ENCODE data around the gene PTH1R. TPM values are rescaled to one million over a fixed set of nuclear protein-coding genes. Genes with fewer than 3 reads are reported as not detected.

The PTH1R gene
- total RNA-seq, 4 donors from 2014 or later, result 7.8 to 18.5 (median 14.5) TPM

DNA sequence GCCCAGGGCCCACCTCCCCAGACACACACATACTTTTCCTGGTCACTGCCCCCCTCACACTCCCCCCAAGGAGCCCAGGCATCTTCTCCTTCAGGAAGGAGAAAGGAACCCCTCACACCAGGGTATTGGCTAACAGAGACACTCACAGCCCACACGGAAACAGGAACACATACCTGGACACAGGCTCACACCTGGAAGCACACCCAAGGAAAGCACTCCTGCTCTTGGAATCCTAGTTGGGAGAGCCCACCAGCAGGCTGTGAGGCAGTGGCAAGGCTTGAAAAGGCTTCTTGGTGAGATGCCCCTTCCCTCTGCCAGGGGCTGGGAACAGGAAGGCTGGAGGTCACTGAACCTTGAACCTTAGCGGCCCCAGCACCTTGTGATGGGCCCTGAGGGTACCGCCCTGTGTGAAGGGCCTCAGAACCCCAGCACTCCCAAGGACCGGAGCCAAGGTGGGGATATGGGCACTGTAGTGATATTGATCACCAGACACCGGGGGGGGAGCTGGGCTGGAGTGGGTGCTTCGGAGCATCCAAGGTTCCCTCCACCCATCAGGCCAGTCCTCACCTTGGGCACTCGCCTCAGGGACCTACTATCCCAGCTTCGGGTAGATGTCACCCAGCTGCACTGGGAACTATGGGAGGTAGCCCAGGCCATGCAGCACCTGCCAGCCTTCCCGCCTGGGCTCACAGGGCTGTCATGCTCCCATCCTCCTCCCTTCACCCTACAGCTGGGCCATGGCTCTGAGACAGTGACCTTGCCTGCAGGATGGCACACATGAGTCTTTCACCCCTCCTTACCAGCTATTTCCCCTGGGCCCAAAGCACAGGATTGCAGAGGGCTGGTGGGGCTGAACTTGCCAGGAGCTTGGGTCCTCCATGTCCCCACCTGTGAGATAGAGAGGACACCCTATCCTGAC, 30.6 kb upstream of the PTH1R start:
- no peaks in the 10 kb centered on the region for H3K36me3 ChIP-seq
- peak overlapping the region in 1 of 2 donors; percentile 62 for H3K4me3 ChIP-seq
- H3K4me1 ChIP-seq, result peaks cover 0 to 24% (median 9%) of the 10 kb centered on the region in 3 donors
- peak overlapping the region in 3 of 4 donors; percentile 85 to 90 (median 85) for H3K27ac ChIP-seq
- ATAC-seq, result no peak
- no peak for TF ChIP-seq POLR2A (IDR thresholded peaks at IDR 0.05)
- TF ChIP-seq, protein P1, sequence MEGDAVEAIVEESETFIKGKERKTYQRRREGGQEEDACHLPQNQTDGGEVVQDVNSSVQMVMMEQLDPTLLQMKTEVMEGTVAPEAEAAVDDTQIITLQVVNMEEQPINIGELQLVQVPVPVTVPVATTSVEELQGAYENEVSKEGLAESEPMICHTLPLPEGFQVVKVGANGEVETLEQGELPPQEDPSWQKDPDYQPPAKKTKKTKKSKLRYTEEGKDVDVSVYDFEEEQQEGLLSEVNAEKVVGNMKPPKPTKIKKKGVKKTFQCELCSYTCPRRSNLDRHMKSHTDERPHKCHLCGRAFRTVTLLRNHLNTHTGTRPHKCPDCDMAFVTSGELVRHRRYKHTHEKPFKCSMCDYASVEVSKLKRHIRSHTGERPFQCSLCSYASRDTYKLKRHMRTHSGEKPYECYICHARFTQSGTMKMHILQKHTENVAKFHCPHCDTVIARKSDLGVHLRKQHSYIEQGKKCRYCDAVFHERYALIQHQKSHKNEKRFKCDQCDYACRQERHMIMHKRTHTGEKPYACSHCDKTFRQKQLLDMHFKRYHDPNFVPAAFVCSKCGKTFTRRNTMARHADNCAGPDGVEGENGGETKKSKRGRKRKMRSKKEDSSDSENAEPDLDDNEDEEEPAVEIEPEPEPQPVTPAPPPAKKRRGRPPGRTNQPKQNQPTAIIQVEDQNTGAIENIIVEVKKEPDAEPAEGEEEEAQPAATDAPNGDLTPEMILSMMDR (IDR thresholded peaks at IDR 0.05), result no peak
- TF ChIP-seq EP300 (IDR thresholded peaks at IDR 0.05), result no peak
- no peak for TF ChIP-seq POLR2AphosphoS5 (IDR thresholded peaks at IDR 0.05)
- 100% methylated on average over 3 of the region's 9 CpGs; no CpG with 5 or more reads in 1 of the 2 donors for WGBS, 2 donors (ENCODE audit: low coverage in 1 of 2)
- no peaks in the 10 kb centered on the region for H3K27me3 ChIP-seq
- peaks cover 0 to 11% (median 0%) of the 10 kb centered on the region in 3 donors for H3K9me3 ChIP-seq

- 83% methylated on average over 3 of the region's 5 CpGs; no CpG with 5 or more reads in 1 of the 2 donors for WGBS, 2 donors (ENCODE audit: low coverage in 1 of 2)
- H3K4me3 ChIP-seq, result no peak overlapping the region
- H3K4me1 ChIP-seq, result peaks cover 0 to 24% (median 9%) of the 10 kb centered on the region in 3 donors
- no peaks in the 10 kb centered on the region for H3K36me3 ChIP-seq
- ATAC-seq, result no peak
- H3K27ac ChIP-seq, result no peak overlapping the region
- no peak for TF ChIP-seq POLR2A (IDR thresholded peaks at IDR 0.05)
- TF ChIP-seq EP300 (IDR thresholded peaks at IDR 0.05), result no peak
- no peak for TF ChIP-seq POLR2AphosphoS5 (IDR thresholded peaks at IDR 0.05)
- TF ChIP-seq, protein P1 (IDR thresholded peaks at IDR 0.05), result no peak
- H3K27me3 ChIP-seq, result no peaks in the 10 kb centered on the region
- H3K9me3 ChIP-seq, result peaks cover 0 to 7% (median 0%) of the 10 kb centered on the region in 3 donors
Observed at GRCh38 chr3:46847744-46848143, 29.8 kb upstream of the PTH1R start.

GRCh38 chr3:46848271-46849044, 29.1 kb upstream of the PTH1R start:
- no peak overlapping the region for H3K4me3 ChIP-seq
- ATAC-seq, result no peak
- H3K4me1 ChIP-seq, result peaks cover 0 to 24% (median 9%) of the 10 kb centered on the region in 3 donors
- no peak overlapping the region for H3K27ac ChIP-seq
- TF ChIP-seq POLR2A (IDR thresholded peaks at IDR 0.05) (no peak), EP300 (IDR thresholded peaks at IDR 0.05) (no peak), POLR2AphosphoS5 (IDR thresholded peaks at IDR 0.05) (no peak)
- TF ChIP-seq, protein P1 (IDR thresholded peaks at IDR 0.05), result no peak
- WGBS, 2 donors (ENCODE audit: low coverage in 1 of 2), result 74 to 78% methylated on average over 5 of the region's 12 CpGs
- H3K27me3 ChIP-seq, result no peaks in the 10 kb centered on the region
- no peaks in the 10 kb centered on the region for H3K36me3 ChIP-seq
- no peaks in the 10 kb centered on the region for H3K9me3 ChIP-seq

DNA sequence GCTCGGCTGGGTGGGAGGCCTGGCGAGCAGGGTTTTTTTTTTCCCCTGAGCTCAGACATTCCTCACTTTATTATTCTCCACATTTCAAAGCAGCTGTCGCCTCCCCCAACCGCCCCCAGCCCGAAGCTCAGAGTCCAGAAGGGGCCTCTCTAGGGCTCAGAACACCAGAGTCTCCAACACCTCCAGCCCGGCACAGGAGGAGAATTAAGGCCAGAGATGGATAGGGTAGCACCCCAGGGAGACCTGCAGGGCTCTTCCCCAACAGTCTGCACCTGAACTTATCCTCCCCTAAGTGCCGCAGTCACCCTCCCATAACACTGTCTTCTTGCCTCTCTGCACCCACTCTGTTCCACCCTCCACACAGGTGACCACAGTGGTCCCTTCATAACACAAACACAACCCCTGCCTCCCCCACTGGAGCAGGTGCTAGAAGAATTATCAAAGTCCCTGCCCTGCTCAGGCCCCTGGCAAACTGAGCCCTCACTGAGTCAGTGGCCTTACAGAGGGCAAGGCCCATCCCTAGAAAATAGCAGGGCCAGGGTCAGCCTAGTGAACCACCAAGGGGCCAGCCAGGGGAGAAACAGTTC, 28.4 kb upstream of the PTH1R start:
- no peaks in the 10 kb centered on the region for H3K36me3 ChIP-seq
- no peaks in the 10 kb centered on the region for H3K9me3 ChIP-seq
- no peak overlapping the region for H3K4me3 ChIP-seq
- ATAC-seq, result no peak
- 80 to 100% methylated on average over 1 to 3 of the region's 7 CpGs for WGBS, 2 donors (ENCODE audit: low coverage in 1 of 2)
- H3K27me3 ChIP-seq, result no peaks in the 10 kb centered on the region
- TF ChIP-seq EP300 (IDR thresholded peaks at IDR 0.05) (no peak), POLR2AphosphoS5 (IDR thresholded peaks at IDR 0.05) (no peak), POLR2A (IDR thresholded peaks at IDR 0.05) (no peak)
- TF ChIP-seq, protein P1 (IDR thresholded peaks at IDR 0.05), result no peak
- H3K4me1 ChIP-seq, result peaks cover 0 to 24% (median 9%) of the 10 kb centered on the region in 3 donors
- H3K27ac ChIP-seq, result no peak overlapping the region

Data from gastroesophageal sphincter (tissue), 4 donors.